Left renal pelvis (tissue), 4 donors: Measurements from ENCODE around the gene RPS27L. TPM values are rescaled to one million over a fixed set of nuclear protein-coding genes. Genes with fewer than 3 reads are reported as not detected.
"Not testable (repeated sequence)": the region's sequence is repeated elsewhere in the genome, so short reads cannot be mapped to it uniquely, and the experiment has no call there.

ENCODE experiments used
- DNase-seq, 4 donors: peaks; one replicate each; pipeline ENCODE4 v3.0.0-alpha.2; 2013; ENCODE audit warnings: low read depth in 4 of 4, low spot score in 3 of 4
- polyA plus RNA-seq, 4 donors: library from polyadenylated mRNA; unstranded; fragments of 120-200 nt; gene quantifications; one replicate each; pipeline ENCODE4 v1.2.1, GENCODE V29; 2013; ENCODE audit not compliant: insufficient read length in 4 of 4

The RPS27L gene
- polyA plus RNA-seq, 4 donors = 74.4 to 107 (median 91.6) TPM

DNA sequence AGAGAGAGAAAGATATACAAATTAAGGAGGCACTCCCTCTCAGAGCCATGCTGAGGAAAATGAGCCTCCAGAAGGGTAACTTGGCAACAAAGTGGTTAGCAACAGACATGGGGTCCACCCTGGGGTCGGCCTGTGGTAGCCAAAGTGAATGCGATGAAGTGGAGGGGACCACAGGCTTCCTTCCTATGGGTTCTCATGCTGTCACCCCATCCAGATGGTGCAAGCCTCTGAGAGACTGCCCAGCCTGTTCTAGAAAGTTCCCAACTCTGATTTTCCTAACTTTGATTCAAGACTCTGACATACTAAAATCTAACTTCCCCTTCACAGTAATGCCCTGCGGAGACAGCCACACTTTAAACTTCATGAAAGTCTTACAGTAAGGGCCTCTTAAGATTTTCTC is 53.9 kb downstream of the RPS27L start:
- DNase-seq = no peak

DNA sequence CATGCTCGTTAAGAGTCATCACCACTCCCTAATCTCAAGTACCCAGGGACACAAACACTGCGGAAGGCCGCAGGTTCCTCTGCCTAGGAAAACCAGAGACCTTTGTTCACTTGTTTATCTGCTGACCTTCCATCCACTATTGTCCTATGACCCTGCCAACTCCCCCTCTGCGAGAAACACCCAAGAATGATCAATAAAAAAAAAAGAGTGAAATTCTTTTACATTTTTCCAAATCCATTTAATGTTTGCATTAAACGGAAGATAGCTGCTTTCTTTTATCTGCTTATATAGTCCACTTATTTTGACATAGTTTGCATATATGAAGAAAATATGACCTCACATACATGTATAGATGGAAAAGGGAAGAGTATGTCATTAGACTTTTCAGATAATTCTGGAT is 57.7 kb downstream of the RPS27L start:
- not testable (repeated sequence) for DNase-seq

DNA sequence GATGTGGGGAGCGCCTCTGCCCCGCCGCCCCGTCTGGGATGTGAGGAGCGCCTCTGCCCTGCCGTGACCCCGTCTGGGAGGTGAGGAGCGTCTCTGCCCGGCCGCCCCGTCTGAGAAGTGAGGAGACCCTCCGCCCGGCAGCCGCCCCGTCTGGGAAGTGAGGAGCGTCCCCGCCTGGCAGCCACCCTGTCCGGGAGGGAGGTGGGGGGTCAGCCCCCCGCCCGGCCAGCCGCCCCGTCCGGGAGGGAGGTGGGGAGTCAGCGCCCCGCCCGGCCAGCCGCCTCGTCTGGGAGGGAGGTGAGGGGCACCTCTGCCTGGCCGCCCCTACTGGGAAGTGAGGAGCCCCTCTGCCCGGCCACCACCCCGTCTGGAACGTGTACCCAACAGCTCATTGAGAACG is 58.4 kb downstream of the RPS27L start:
- not testable (repeated sequence) for DNase-seq

Other genes with a start within 250 kb of the RPS27L start
- 100 to 1,000 TPM; 466 to 568 (median 528) TPM for gene TPM1, start 114.7 kb downstream of the RPS27L start, polyA plus RNA-seq
- gene LACTB, start 35.6 kb downstream of the RPS27L start, polyA plus RNA-seq = 10 to 100 TPM in 3 of 4 donors, 1 to 10 TPM in 1; 9.5 to 20.1 (median 18.9) TPM
- gene RAB8B, start 32.1 kb upstream of the RPS27L start, polyA plus RNA-seq = 10 to 100 TPM; 28.1 to 41.2 (median 34.8) TPM
- gene APH1B, start 120.1 kb upstream of the RPS27L start, polyA plus RNA-seq = 10 to 100 TPM in 3 of 4 donors, 1 to 10 TPM in 1; 10.0 to 21.0 (median 18.5) TPM
- gene CA12, start 224.4 kb upstream of the RPS27L start, polyA plus RNA-seq = 100 to 1,000 TPM in 3 of 4 donors, 1 to 10 TPM in 1; 6.8 to 138 (median 122) TPM